K562 (cell line): ENCODE data around the gene NPIPB2. TPM values are rescaled to one million over a fixed set of nuclear protein-coding genes. Genes with fewer than 3 reads are reported as not detected.

Source experiments
- ASH1L ChIP-seq: fragments of 450-650 bp; IDR thresholded peaks from 2 replicates; pipeline ENCODE4 v1.6.1; 2018; ENCODE audit warnings: borderline replicate concordance, mild to moderate bottlenecking, low read depth; ENCODE audit not compliant: partially characterized antibody
- C11orf30 ChIP-seq: fragments of 450-650 bp; IDR thresholded peaks from 2 replicates; pipeline ENCODE4 v1.6.1; 2016; ENCODE audit warnings: low read depth, mild to moderate bottlenecking
- EGR1 ChIP-seq: fragments of 450-650 bp; conservative IDR thresholded peaks from 2 replicates; pipeline ENCODE4 v1.6.1; 2017; ENCODE audit warnings: mild to moderate bottlenecking
- IFI16 ChIP-seq: fragments of 250-450 bp; sonication (Bioruptor Pico); IDR thresholded peaks from 2 replicates; pipeline ENCODE4 v2.1.2; 2022; ENCODE audit warnings: mild to moderate bottlenecking, inconsistent platforms
- MTA2 ChIP-seq: fragments of 450-650 bp; IDR thresholded peaks from 2 replicates; pipeline ENCODE4 v1.6.1; 2016; ENCODE audit warnings: low read depth
- MTA3 ChIP-seq: fragments of 450-650 bp; formaldehyde crosslinking; IDR thresholded peaks from 2 replicates; pipeline ENCODE4 v1.6.1; 2017; ENCODE audit warnings: mild to moderate bottlenecking, borderline replicate concordance
- RB1 ChIP-seq: fragments of 450-650 bp; IDR thresholded peaks from 2 replicates; pipeline ENCODE4 v1.6.1; 2017; ENCODE audit warnings: low read depth, mild to moderate bottlenecking
- SIN3B ChIP-seq: fragments of 450-650 bp; IDR thresholded peaks from 2 replicates; pipeline ENCODE4 v1.6.1; 2017; ENCODE audit warnings: low read depth, mild to moderate bottlenecking, moderate library complexity
- SMAD1 ChIP-seq: fragments of 150-350 bp; IDR thresholded peaks from 2 replicates; pipeline ENCODE4 v1.6.1; 2014; ENCODE audit warnings: low read length, low read depth; ENCODE audit not compliant: partially characterized antibody
- SMARCB1 ChIP-seq: IDR thresholded peaks from 2 replicates; pipeline ENCODE4 v1.6.1; 2011; ENCODE audit warnings: improper control_type of control experiment, low read depth; ENCODE audit not compliant: insufficient read length
- SOX6 ChIP-seq: fragments of 450-650 bp; IDR thresholded peaks from 2 replicates; pipeline ENCODE4 v1.6.1; 2014; ENCODE audit warnings: mild to moderate bottlenecking
- TARDBP ChIP-seq: fragments of 450-650 bp; IDR thresholded peaks from 2 replicates; pipeline ENCODE4 v1.6.1; 2016
- TFAM ChIP-seq: fragments of 250-450 bp; sonication (Bioruptor Pico); conservative IDR thresholded peaks from 2 replicates; pipeline ENCODE4 v1.5.0; 2021; ENCODE audit warnings: mild to moderate bottlenecking, moderate library complexity
- ZBTB40 ChIP-seq, 2 experiments: fragments of 450-650 bp in 1 of 2; sonication (generic) in 1 of 2; formaldehyde crosslinking in 1 of 2; IDR thresholded peaks; 2 replicates each; pipeline versions ENCODE4 v1.7.1 to v1.9.0; 2016 to 2022; ENCODE audit warnings: inconsistent platforms in 1 of 2, mild to moderate bottlenecking in 1 of 2, missing genetic modification reagents in 1 of 2
- ZFP30 ChIP-seq: fragments of 250-450 bp; sonication (Bioruptor Pico); IDR thresholded peaks from 2 replicates; pipeline ENCODE4 v1.8.0; 2022; ENCODE audit warnings: moderate library complexity, mild to moderate bottlenecking, inconsistent platforms, borderline replicate concordance
- ZNF133 ChIP-seq: fragments of 250-450 bp; sonication (Bioruptor Pico); IDR thresholded peaks from 2 replicates; pipeline ENCODE4 v1.4.0; 2020; ENCODE audit warnings: mild to moderate bottlenecking
- ZNF639 ChIP-seq, 2 experiments: fragments of 200-800 bp in 1 of 2; sonication (Bioruptor generic) in 1 of 2; sonication (generic) in 1 of 2; formaldehyde crosslinking in 1 of 2; IDR thresholded peaks in 1 of 2; conservative IDR thresholded peaks in 1 of 2; 2 replicates each; pipeline versions ENCODE4 v1.5.0 to v1.6.1; 2016 to 2020; ENCODE audit warnings: missing compliant biosample characterization in 1 of 2, missing genetic modification characterization in 1 of 2, missing genetic modification reagents in 1 of 2
- ZNF778 ChIP-seq: fragments of 450-650 bp; formaldehyde crosslinking; IDR thresholded peaks from 2 replicates; pipeline ENCODE4 v1.4.0; 2020; ENCODE audit warnings: mild to moderate bottlenecking, moderate library complexity
- ZZZ3 ChIP-seq: fragments of 450-650 bp; IDR thresholded peaks from 2 replicates; pipeline ENCODE4 v1.6.1; 2016; ENCODE audit warnings: antibody characterized with exemption, mild to moderate bottlenecking, moderate library complexity
- polyA plus RNA-seq, 8 experiments: library from polyadenylated mRNA; depleted of rRNA in 4 of 8; stranded (reverse) in 5 of 8; unstranded in 3 of 8; fragments of >200 nt; fragmentation: Nextera tagmentation in 2 of 8; fragmentation: Illumina TruSeq in 1 of 8; extraction: Ambion mirVana in 2 of 8; extraction: Trizol in 1 of 8; gene quantifications; 2 replicates each; pipeline versions ENCODE4 v1.2.1 to v1.2.3, GENCODE V29; 2011 to 2014; ENCODE audit warnings: inconsistent platforms in 1 of 8, missing spikeins in 1 of 8
- total RNA-seq, 7 experiments: library from RNA; depleted of rRNA in 6 of 7; stranded (reverse); fragments of >200 nt in 6 of 7; fragmentation: Illumina TruSeq in 2 of 7; extraction: Trizol in 2 of 7; gene quantifications; 2 replicates each; pipeline versions ENCODE4 v1.2.1 to v1.2.3, GENCODE V29; 2011 to 2021; ENCODE audit warnings: low replicate concordance in 1 of 7

Gene NPIPB2
- total and polyA plus RNA-seq, 9 of the 15 experiments (the other 6 are each of a cell fraction or from before 2014, with no cell fraction given), result 0.21 to 2.9 (median 1.6) TPM; not detected in 1

GRCh38 chr16:11988258-11988978, 46.6 kb upstream of the NPIPB2 start (continued):
- TF ChIP-seq MTA3 (no peak), ZFP30 (CRISPR knock-in tag) (no peak), ZNF639 (CRISPR knock-in tag; conservative IDR thresholded peaks at IDR 0.05 in 1 of 2, IDR thresholded peaks at IDR 0.05 in 1 of 2) (no peak), SMAD1 (no peak), ZZZ3 (no peak), TFAM (CRISPR knock-in tag) (no peak), EGR1 (no peak), ZNF133 (CRISPR knock-in tag) (no peak), ZBTB40 (IDR thresholded peaks at IDR 0.05) (peak; percentile 90), ZBTB40 (CRISPR knock-in tag; IDR thresholded peaks at IDR 0.05) (peak; percentile 64; the same call in 1 of the 2 replicates), SOX6 (no peak), IFI16 (no peak), TARDBP (no peak), MTA2 (no peak), SMARCB1 (no peak), ASH1L (no peak), SIN3B (no peak), ZNF778 (no peak), RB1 (no peak), C11orf30 (peak; percentile 51; the same call in 1 of the 2 replicates)
